GM10847 (cell line): ENCODE measurements around the gene SRPK2.

Source experiments
- POLR2A ChIP-seq: IDR thresholded peaks from 2 replicates; pipeline ENCODE4 v1.6.1; 2011; ENCODE audit not compliant: insufficient read length; ENCODE audit errors: extremely low read depth

The SRPK2 gene

GRCh38 chr7:105346593-105347322 lies 42.0 kb downstream of the SRPK2 start:
- TF ChIP-seq POLR2A: no peak

DNA sequence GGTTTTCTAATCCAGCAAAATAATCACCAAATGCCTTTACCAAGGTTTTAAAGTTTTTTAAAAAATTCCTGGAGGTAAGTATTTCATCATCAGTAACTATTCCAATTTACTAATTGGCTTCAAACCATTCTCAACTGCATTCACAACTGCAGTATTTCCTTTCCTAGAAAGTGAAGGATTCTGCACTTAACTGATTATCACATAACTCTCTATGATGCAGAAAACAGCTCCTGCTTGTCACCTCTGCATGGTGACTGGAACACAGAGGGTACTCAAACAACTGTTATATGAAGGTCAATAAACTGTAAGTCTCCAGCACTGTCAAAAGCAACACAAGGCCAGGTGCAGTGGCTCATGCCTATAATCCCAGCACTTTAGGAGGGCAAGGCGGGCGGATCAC lies 42.6 kb downstream of the SRPK2 start:
- TF ChIP-seq POLR2A: no peak

- TF ChIP-seq POLR2A: no peak
Observed at GRCh38 chr7:105345725-105346124, 43.0 kb downstream of the SRPK2 start.

DNA sequence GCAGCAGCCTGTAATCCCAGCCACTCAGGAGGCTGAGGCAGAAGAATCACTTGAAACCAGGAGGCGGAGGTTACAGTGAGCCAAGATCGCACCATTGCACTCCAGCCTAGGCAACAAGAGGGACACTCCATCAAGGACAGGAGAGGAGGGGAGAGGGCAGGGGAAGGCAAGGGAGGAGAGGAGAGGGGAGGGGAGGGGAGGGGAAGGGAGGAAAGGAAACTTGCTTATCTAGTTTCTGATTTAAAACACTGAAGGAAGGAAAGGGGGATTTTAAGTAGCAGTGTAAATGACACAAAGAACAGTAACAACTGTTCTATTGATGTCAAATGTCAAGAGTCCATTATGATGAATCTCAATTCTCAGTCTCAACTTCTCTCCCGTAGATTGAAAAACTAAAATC lies 43.7 kb downstream of the SRPK2 start:
- TF ChIP-seq POLR2A: no peak

DNA sequence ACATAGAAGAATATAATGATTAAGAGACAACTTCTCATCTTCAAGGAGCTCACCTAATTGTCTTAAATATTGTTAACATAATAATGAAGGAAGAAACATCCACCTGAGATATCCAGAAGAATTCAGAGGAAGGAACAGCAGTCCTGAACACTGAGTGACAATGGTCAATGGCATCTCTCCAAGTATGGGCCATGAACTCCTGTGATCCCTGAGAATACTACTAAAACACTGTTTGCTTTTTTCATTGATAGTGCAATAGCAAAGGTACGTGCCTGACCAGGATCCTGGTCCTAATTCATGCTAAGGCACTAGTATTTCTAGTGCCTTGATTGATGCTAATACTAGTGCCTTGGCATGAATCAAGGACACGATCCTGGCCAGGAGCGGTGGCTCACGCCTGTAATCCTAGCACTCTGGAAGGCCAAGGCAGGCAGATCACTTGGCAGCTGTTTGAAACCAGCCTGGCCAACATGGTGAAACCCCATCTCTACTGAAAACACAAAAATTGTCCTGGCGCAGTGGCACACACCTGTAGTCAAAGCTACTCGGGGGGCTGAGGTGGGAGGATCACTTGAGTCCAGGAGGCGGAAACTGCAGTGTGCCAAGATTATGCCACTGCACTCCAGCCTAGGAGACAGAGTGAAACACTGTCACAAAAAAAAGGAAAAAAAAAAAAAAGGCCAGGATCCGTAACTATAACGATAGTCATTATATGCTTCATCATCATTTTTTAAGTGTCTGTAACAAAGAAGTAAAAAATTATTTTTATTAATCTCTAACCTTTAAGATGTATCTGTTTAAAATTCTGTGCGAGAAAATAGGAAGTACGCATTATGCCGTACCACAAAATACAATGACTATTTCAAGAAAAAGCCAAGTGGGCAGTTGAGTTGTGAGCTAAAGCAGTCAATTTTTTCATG lies 49.1 kb downstream of the SRPK2 start:
- TF ChIP-seq POLR2A: no peak

DNA sequence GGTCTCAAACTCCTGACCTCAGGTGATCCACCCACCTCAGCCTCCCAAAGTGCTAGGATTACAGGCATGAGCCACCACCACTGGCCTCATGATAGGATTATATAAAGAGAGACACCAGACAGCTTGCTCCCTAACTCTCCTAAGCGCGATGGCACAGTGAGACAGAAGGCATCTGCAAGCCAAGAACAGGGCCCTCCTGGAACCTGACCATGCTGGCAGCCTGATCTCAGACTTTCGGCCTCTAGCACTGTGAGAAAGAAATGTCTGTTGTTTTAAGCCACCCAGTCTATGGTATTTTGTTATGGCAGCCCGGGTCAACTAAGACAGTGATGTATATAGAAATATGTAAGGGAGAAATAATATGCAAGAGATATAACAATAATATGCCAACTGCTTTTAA lies 51.2 kb downstream of the SRPK2 start:
- no peak for TF ChIP-seq POLR2A

DNA sequence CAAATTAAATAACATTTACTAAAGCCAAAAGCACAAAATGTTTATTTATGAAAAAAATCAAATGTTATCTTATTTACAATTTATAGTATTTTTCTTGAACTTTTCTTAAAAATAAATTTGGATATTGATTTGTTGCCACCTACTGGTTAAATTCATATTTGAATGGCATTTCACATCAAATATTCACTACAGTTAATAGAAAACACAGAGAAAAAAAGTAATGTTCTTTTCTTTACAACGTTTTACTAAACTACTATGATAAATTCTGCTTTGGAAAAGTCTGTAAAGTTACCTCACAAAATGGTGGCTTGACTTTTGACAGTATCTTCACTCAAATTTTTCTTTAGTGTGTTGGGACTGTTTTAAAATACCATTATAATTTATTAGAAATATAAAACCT lies 52.7 kb downstream of the SRPK2 start:
- no peak for TF ChIP-seq POLR2A

GRCh38 chr7:105330526-105330925 lies 58.2 kb downstream of the SRPK2 start:
- no peak for TF ChIP-seq POLR2A

GRCh38 chr7:105327201-105327600 lies 61.5 kb downstream of the SRPK2 start:
- TF ChIP-seq POLR2A: no peak

GRCh38 chr7:105325216-105325904 lies 63.4 kb downstream of the SRPK2 start:
- no peak for TF ChIP-seq POLR2A

GRCh38 chr7:105323366-105323765 lies 65.4 kb downstream of the SRPK2 start:
- TF ChIP-seq POLR2A: no peak

GRCh38 chr7:105322655-105323277 lies 66.0 kb downstream of the SRPK2 start:
- TF ChIP-seq POLR2A: no peak

- TF ChIP-seq POLR2A: no peak
Observed at GRCh38 chr7:105321754-105322455, 66.8 kb downstream of the SRPK2 start.

GRCh38 chr7:105320896-105321295 lies 67.8 kb downstream of the SRPK2 start:
- no peak for TF ChIP-seq POLR2A

DNA sequence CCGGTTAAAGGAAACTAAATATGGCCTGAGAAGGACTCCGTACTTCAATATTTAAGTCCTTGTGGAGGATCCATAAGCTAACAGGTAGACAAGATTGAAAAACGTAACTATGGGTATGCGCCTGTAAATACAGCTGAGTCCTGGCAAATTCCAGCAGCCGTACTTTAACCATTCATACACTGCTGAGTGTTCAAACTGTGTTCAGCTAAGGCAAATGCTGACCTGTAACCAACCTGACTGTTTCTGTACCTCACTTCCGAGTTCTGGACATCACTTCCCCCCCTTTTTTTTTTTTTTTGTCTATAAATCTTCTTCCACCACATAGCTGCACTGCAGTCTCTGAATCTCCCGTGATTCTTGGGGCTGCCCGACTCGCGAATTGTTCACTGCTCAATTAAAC lies 69.1 kb downstream of the SRPK2 start:
- no peak for TF ChIP-seq POLR2A
